GM18858 (cell line): ENCODE data around the gene SRSF3.

Experiments
- ATAC-seq: cut with Tn5 transposase; IDR thresholded peaks from one replicate; pipeline ENCODE4 v1.9.1; 2021; ENCODE audit not compliant: unreplicated experiment

The SRSF3 gene

GRCh38 chr6:36622901-36623546 is 28.9 kb downstream of the SRSF3 start:
- ATAC-seq = no peak

GRCh38 chr6:36623547-36624459 is 29.6 kb downstream of the SRSF3 start:
- ATAC-seq = no peak

- no peak for ATAC-seq
These were observed 30.4 kb downstream of the SRSF3 start for GRCh38 chr6:36624461-36625157.

GRCh38 chr6:36625158-36625919 is 31.2 kb downstream of the SRSF3 start:
- no peak for ATAC-seq

GRCh38 chr6:36626636-36627035 is 32.5 kb downstream of the SRSF3 start:
- ATAC-seq = no peak

- ATAC-seq = no peak
These were observed 33.0 kb downstream of the SRSF3 start for GRCh38 chr6:36627141-36627540.

- no peak for ATAC-seq
These were observed 33.7 kb downstream of the SRSF3 start for GRCh38 chr6:36627801-36628246.

- ATAC-seq = no peak
These were observed 35.6 kb downstream of the SRSF3 start for GRCh38 chr6:36629784-36630183.

- ATAC-seq = no peak
These were observed 37.3 kb downstream of the SRSF3 start for GRCh38 chr6:36631326-36632011.

GRCh38 chr6:36633370-36633769 is 39.2 kb downstream of the SRSF3 start:
- no peak for ATAC-seq

- no peak for ATAC-seq
These were observed 39.8 kb downstream of the SRSF3 start for GRCh38 chr6:36633915-36634314.

- ATAC-seq = no peak
These were observed 40.4 kb downstream of the SRSF3 start for GRCh38 chr6:36634317-36635108.

- no peak for ATAC-seq
These were observed 42.1 kb downstream of the SRSF3 start for GRCh38 chr6:36636283-36636682.

GRCh38 chr6:36636687-36637418 is 42.7 kb downstream of the SRSF3 start:
- ATAC-seq = no peak

- no peak for ATAC-seq
These were observed 44.4 kb downstream of the SRSF3 start for GRCh38 chr6:36638579-36638978.

- ATAC-seq = no peak
These were observed 45.1 kb downstream of the SRSF3 start for GRCh38 chr6:36639171-36639808.

GRCh38 chr6:36641543-36641942 is 47.4 kb downstream of the SRSF3 start:
- no peak for ATAC-seq
